Loucy (cell line): Measurements from ENCODE around the gene OLAH.
"Not testable (repeated sequence)": the region's sequence is repeated elsewhere in the genome, so short reads cannot be mapped to it uniquely, and the experiment has no call there.

Experiments
- H2AFZ ChIP-seq: fragments of 200-600 bp; sonication (generic); 2 replicates; pipeline ENCODE4 v1.6.0; 2016; ENCODE audit warnings: antibody characterized with exemption, mild to moderate bottlenecking, low read length, moderate library complexity
- H3F3A ChIP-seq: fragments of 200-600 bp; 2 replicates; pipeline ENCODE4 v1.6.0; 2016; ENCODE audit warnings: antibody characterized with exemption, low read depth, mild to moderate bottlenecking
- H3K27me3 ChIP-seq: fragments of 200-600 bp; sonication (generic); 2 replicates; pipeline ENCODE4 v1.6.1; 2014; ENCODE audit warnings: low read length, mild to moderate bottlenecking; ENCODE audit not compliant: insufficient read depth, poor library complexity, severe bottlenecking
- H3K36me3 ChIP-seq: fragments of 200-600 bp; sonication (generic); 2 replicates; pipeline ENCODE4 v1.6.1; 2016; ENCODE audit warnings: low read length; ENCODE audit not compliant: insufficient read depth
- H3K4me1 ChIP-seq: fragments of 200-600 bp; sonication (generic); 2 replicates; pipeline ENCODE4 v1.5.1; 2014; ENCODE audit warnings: low read length, mild to moderate bottlenecking; ENCODE audit not compliant: insufficient read depth, poor library complexity, severe bottlenecking
- H3K4me2 ChIP-seq: fragments of 200-600 bp; sonication (generic); 2 replicates; pipeline ENCODE4 v1.6.0; 2014; ENCODE audit warnings: antibody characterized with exemption, low read length, low read depth, mild to moderate bottlenecking; ENCODE audit not compliant: poor library complexity, severe bottlenecking
- H3K4me3 ChIP-seq: fragments of 200-600 bp; sonication (generic); 2 replicates; pipeline ENCODE4 v1.5.1; 2014; ENCODE audit warnings: low read length, mild to moderate bottlenecking, mixed read lengths; ENCODE audit not compliant: poor library complexity, severe bottlenecking
- H3K79me2 ChIP-seq: fragments of 200-600 bp; sonication (generic); 2 replicates; pipeline ENCODE4 v1.6.1; 2014; ENCODE audit warnings: low read length; ENCODE audit not compliant: insufficient read depth
- H3K9ac ChIP-seq: fragments of 200-600 bp; sonication (generic); 2 replicates; pipeline ENCODE4 v1.6.0; 2014; ENCODE audit warnings: mild to moderate bottlenecking, low read depth, low read length, moderate library complexity; ENCODE audit not compliant: poor library complexity, severe bottlenecking
- H3K9me2 ChIP-seq: fragments of 200-600 bp; sonication (generic); replicated peaks from 2 replicates; pipeline ENCODE4 v1.6.1; 2016; ENCODE audit warnings: low read depth, low read length, mixed read lengths
- H3K9me3 ChIP-seq: fragments of 200-600 bp; sonication (generic); 2 replicates; pipeline ENCODE4 v1.6.1; 2014; ENCODE audit warnings: mild to moderate bottlenecking, antibody characterized with exemption, low read length, low read depth; ENCODE audit not compliant: insufficient read depth
- H4K20me1 ChIP-seq: fragments of 200-600 bp; sonication (generic); 2 replicates; pipeline ENCODE4 v1.6.0; 2014; ENCODE audit warnings: antibody characterized with exemption, low read length, mild to moderate bottlenecking; ENCODE audit not compliant: insufficient read depth, poor library complexity, severe bottlenecking
- CTCF ChIP-seq: fragments of 200-600 bp; sonication (generic); conservative IDR thresholded peaks from 2 replicates; pipeline ENCODE4 v1.5.1; 2014; ENCODE audit warnings: mild to moderate bottlenecking, antibody characterized with exemption, low read length
- EZH2phosphoT487 ChIP-seq: fragments of 200-600 bp; IDR thresholded peaks from 2 replicates; pipeline ENCODE4 v1.6.1; 2018; ENCODE audit warnings: antibody characterized with exemption, mild to moderate bottlenecking, moderate library complexity, borderline replicate concordance

OLAH gene

GRCh38 chr10:15023079-15023478 lies 20.7 kb upstream of the OLAH start:
- not testable (repeated sequence) for H3F3A ChIP-seq, H3K4me2 ChIP-seq, H3K9me2 ChIP-seq, H3K9me3 ChIP-seq, H3K79me2 ChIP-seq, H2AFZ ChIP-seq, H3K4me1 ChIP-seq, H3K36me3 ChIP-seq, H3K27me3 ChIP-seq, H3K4me3 ChIP-seq, H4K20me1 ChIP-seq, H3K9ac ChIP-seq

GRCh38 chr10:15024017-15025004 lies 19.4 kb upstream of the OLAH start:
- not testable (repeated sequence) for H3K4me2 ChIP-seq, H3K79me2 ChIP-seq
- peak overlapping the region; percentile 45; the same call in 1 of the 2 replicates for H2AFZ ChIP-seq

GRCh38 chr10:15025040-15025439 lies 18.7 kb upstream of the OLAH start:
- not testable (repeated sequence) for H3F3A ChIP-seq, H3K79me2 ChIP-seq, H3K36me3 ChIP-seq, H2AFZ ChIP-seq, H3K4me1 ChIP-seq, H3K27me3 ChIP-seq, H3K9me2 ChIP-seq, H3K4me3 ChIP-seq, H3K4me2 ChIP-seq, H4K20me1 ChIP-seq, H3K9me3 ChIP-seq, H3K9ac ChIP-seq

More at GRCh38 chr10:15024017-15025004, 19.4 kb upstream of the OLAH start:
- H3K27me3 ChIP-seq, H3K4me1 ChIP-seq, H3K9me3 ChIP-seq, H4K20me1 ChIP-seq, H3F3A ChIP-seq, H3K9me2 ChIP-seq, H3K4me3 ChIP-seq, H3K36me3 ChIP-seq, H3K9ac ChIP-seq: not testable (repeated sequence)

GRCh38 chr10:15027741-15028140 lies 16.0 kb upstream of the OLAH start:
- Histone ChIP-seq H3K9me3 (no peaks in the 10 kb centered on the region), H3K27me3 (no peaks in the 10 kb centered on the region), H3K4me3 (no peak overlapping the region), H4K20me1 (no peaks in the 10 kb centered on the region), H3F3A (no peaks in the 10 kb centered on the region), H3K9ac (no peak overlapping the region), H3K4me2 (no peak overlapping the region), H3K9me2 (no peaks in the 10 kb centered on the region), H3K4me1 (peaks cover 4% of the 10 kb centered on the region), H3K79me2 (no peaks in the 10 kb centered on the region), H3K36me3 (no peaks in the 10 kb centered on the region), H2AFZ (peak overlapping the region; percentile 46; the same call in 1 of the 2 replicates)
- TF ChIP-seq CTCF, result no peak
- no peak for TF ChIP-seq EZH2phosphoT487
